Activated CD4-positive, alpha-beta T cell treated with anti-CD3 and anti-CD28 coated beads, Interleukin-2, amount 50 U/mL, for 48 hours (primary cell): ENCODE measurements around the gene EVA1C.
"Not testable (repeated sequence)": the region's sequence is repeated elsewhere in the genome, so short reads cannot be mapped to it uniquely, and the experiment has no call there.

ENCODE experiments used
- DNase-seq, 2 experiments: peaks; one replicate each; pipeline ENCODE4 v3.0.0-alpha.2; 2020

Gene EVA1C

GRCh38 chr21:32425628-32426027, 13.1 kb downstream of the EVA1C start:
- DNase-seq: no peak

- no peak for DNase-seq
Measured at GRCh38 chr21:32426066-32426465, 13.6 kb downstream of the EVA1C start.

- no peak for DNase-seq
Measured at GRCh38 chr21:32426592-32427051, 14.1 kb downstream of the EVA1C start.

GRCh38 chr21:32427958-32428623, 15.6 kb downstream of the EVA1C start:
- no peak for DNase-seq

GRCh38 chr21:32432982-32433660, 20.6 kb downstream of the EVA1C start:
- DNase-seq: not testable (repeated sequence)

GRCh38 chr21:32437729-32438128, 25.2 kb downstream of the EVA1C start:
- no peak for DNase-seq

GRCh38 chr21:32442566-32443318, 30.2 kb downstream of the EVA1C start:
- DNase-seq: no peak

GRCh38 chr21:32445101-32445500, 32.6 kb downstream of the EVA1C start:
- no peak for DNase-seq

- not testable (repeated sequence) for DNase-seq
Measured at GRCh38 chr21:32446440-32446839, 33.9 kb downstream of the EVA1C start.

- no peak for DNase-seq
Measured at GRCh38 chr21:32447224-32447623, 34.7 kb downstream of the EVA1C start.

GRCh38 chr21:32448803-32449594, 36.5 kb downstream of the EVA1C start:
- DNase-seq: no peak

- DNase-seq: not testable (repeated sequence)
Measured at GRCh38 chr21:32450881-32451701, 38.6 kb downstream of the EVA1C start.

GRCh38 chr21:32452191-32452590, 39.7 kb downstream of the EVA1C start:
- DNase-seq: not testable (repeated sequence)

GRCh38 chr21:32452641-32453040, 40.1 kb downstream of the EVA1C start:
- DNase-seq: no peak

- no peak for DNase-seq
Measured at GRCh38 chr21:32455548-32455947, 43.0 kb downstream of the EVA1C start.

GRCh38 chr21:32456497-32456918, 44.0 kb downstream of the EVA1C start:
- DNase-seq: no peak

- DNase-seq: no peak
Measured at GRCh38 chr21:32457360-32457840, 44.9 kb downstream of the EVA1C start.

GRCh38 chr21:32457962-32458361, 45.5 kb downstream of the EVA1C start:
- DNase-seq: no peak

GRCh38 chr21:32459972-32460371, 47.5 kb downstream of the EVA1C start:
- DNase-seq: no peak

- DNase-seq: no peak
Measured at GRCh38 chr21:32461503-32461902, 49.0 kb downstream of the EVA1C start.

GRCh38 chr21:32462564-32462963, 50.1 kb downstream of the EVA1C start:
- DNase-seq: not testable (repeated sequence)

GRCh38 chr21:32463367-32463766, 50.9 kb downstream of the EVA1C start:
- DNase-seq: no peak
